SK-N-SH treated with all-trans-retinoic acid at 6 μM for 48 hours (cell line): ENCODE measurements around the gene SIGLEC9.

Experiments
- ATAC-seq: fragments of 200-7000 bp; cut with Tn5 transposase; 3 replicates; pipeline ENCODE4 v1.9.1; 2020; ENCODE audit warnings: mild to moderate bottlenecking, moderate library complexity
- ARNTL ChIP-seq: fragments of 450-650 bp; formaldehyde crosslinking; IDR thresholded peaks from 2 replicates; pipeline ENCODE4 v1.5.0; 2020; ENCODE audit warnings: low read depth, mild to moderate bottlenecking, moderate library complexity, borderline replicate concordance
- BACH2 ChIP-seq: fragments of 250-450 bp; sonication (Bioruptor Pico); IDR thresholded peaks from 2 replicates; pipeline ENCODE4 v1.9.0; 2021; ENCODE audit warnings: mild to moderate bottlenecking, borderline replicate concordance
- CREB5 ChIP-seq: fragments of 250-450 bp; sonication (Bioruptor Pico); IDR thresholded peaks from 2 replicates; pipeline ENCODE4 v1.5.1; 2020; ENCODE audit warnings: low read depth, mild to moderate bottlenecking, moderate library complexity
- CSDC2 ChIP-seq: fragments of 250-450 bp; sonication (Bioruptor Pico); IDR thresholded peaks from 2 replicates; pipeline ENCODE4 v1.5.0; 2020; ENCODE audit warnings: mild to moderate bottlenecking, moderate library complexity
- CSRNP3 ChIP-seq: fragments of 250-450 bp; sonication (Bioruptor Pico); IDR thresholded peaks from 2 replicates; pipeline ENCODE4 v1.5.1; 2021; ENCODE audit warnings: mild to moderate bottlenecking, moderate library complexity
- ESRRG ChIP-seq: fragments of 250-450 bp; sonication (Bioruptor Pico); IDR thresholded peaks from 2 replicates; pipeline ENCODE4 v1.6.1; 2021; ENCODE audit warnings: mild to moderate bottlenecking
- GLIS3 ChIP-seq: fragments of 250-450 bp; sonication (Bioruptor Pico); IDR thresholded peaks from 2 replicates; pipeline ENCODE4 v1.5.0; 2020; ENCODE audit warnings: mild to moderate bottlenecking, moderate library complexity
- ISL1 ChIP-seq: fragments of 250-450 bp; sonication (Bioruptor Pico); IDR thresholded peaks from 2 replicates; pipeline ENCODE4 v2.1.2; 2022; ENCODE audit warnings: mild to moderate bottlenecking, moderate library complexity
- OSR1 ChIP-seq: fragments of 250-450 bp; sonication (Bioruptor Pico); IDR thresholded peaks from 2 replicates; pipeline ENCODE4 v1.8.0; 2022; ENCODE audit warnings: moderate library complexity, mild to moderate bottlenecking, inconsistent platforms
- POU6F1 ChIP-seq: fragments of 250-450 bp; sonication (Bioruptor Pico); IDR thresholded peaks from 2 replicates; pipeline ENCODE4 v1.8.0; 2021; ENCODE audit warnings: low read depth, mild to moderate bottlenecking, moderate library complexity, borderline replicate concordance
- PPARA ChIP-seq: fragments of 250-450 bp; sonication (Bioruptor Pico); IDR thresholded peaks from 2 replicates; pipeline ENCODE4 v1.5.0; 2020; ENCODE audit warnings: mild to moderate bottlenecking, borderline replicate concordance
- RARB ChIP-seq: fragments of 250-450 bp; sonication (Bioruptor Pico); IDR thresholded peaks from 2 replicates; pipeline ENCODE4 v1.8.0; 2021; ENCODE audit warnings: mild to moderate bottlenecking, moderate library complexity
- SNAI2 ChIP-seq: fragments of 250-450 bp; sonication (Bioruptor Pico); IDR thresholded peaks from 2 replicates; pipeline ENCODE4 v1.5.0; 2020; ENCODE audit warnings: mild to moderate bottlenecking, moderate library complexity
- TCF4 ChIP-seq: fragments of 250-450 bp; sonication (Bioruptor Pico); IDR thresholded peaks from 2 replicates; pipeline ENCODE4 v1.8.0; 2021; ENCODE audit warnings: mild to moderate bottlenecking, moderate library complexity, borderline replicate concordance
- TOX ChIP-seq: fragments of 250-450 bp; sonication (Bioruptor Pico); IDR thresholded peaks from 2 replicates; pipeline ENCODE4 v1.8.0; 2021; ENCODE audit warnings: mild to moderate bottlenecking, moderate library complexity, borderline replicate concordance
- TSHZ2 ChIP-seq: fragments of 250-450 bp; sonication (Bioruptor Pico); IDR thresholded peaks from 2 replicates; pipeline ENCODE4 v1.5.0; 2020; ENCODE audit warnings: mild to moderate bottlenecking, moderate library complexity
- ZC3H10 ChIP-seq: fragments of 250-450 bp; sonication (Bioruptor Pico); IDR thresholded peaks from 2 replicates; pipeline ENCODE4 v1.5.1; 2021; ENCODE audit warnings: mild to moderate bottlenecking, moderate library complexity
- ZFP30 ChIP-seq: fragments of 450-650 bp; formaldehyde crosslinking; IDR thresholded peaks from 2 replicates; pipeline ENCODE4 v1.5.0; 2022; ENCODE audit warnings: mild to moderate bottlenecking, moderate library complexity
- ZNF565 ChIP-seq: fragments of 450-650 bp; formaldehyde crosslinking; conservative IDR thresholded peaks from 2 replicates; pipeline ENCODE4 v1.5.0; 2020; ENCODE audit warnings: low read depth, mild to moderate bottlenecking, moderate library complexity
- ZNF70 ChIP-seq: fragments of 450-650 bp; formaldehyde crosslinking; IDR thresholded peaks from 2 replicates; pipeline ENCODE4 v1.5.0; 2020; ENCODE audit warnings: mild to moderate bottlenecking, moderate library complexity
- ZNF8 ChIP-seq: fragments of 450-650 bp; formaldehyde crosslinking; IDR thresholded peaks from 2 replicates; pipeline ENCODE4 v1.5.0; 2020; ENCODE audit warnings: mild to moderate bottlenecking, moderate library complexity

The SIGLEC9 gene

GRCh38 chr19:51138549-51138979, 13.9 kb downstream of the SIGLEC9 start:
- TF ChIP-seq SNAI2 (CRISPR knock-in tag) (no peak), ZC3H10 (no peak), ISL1 (CRISPR knock-in tag) (no peak), ZNF565 (CRISPR knock-in tag) (no peak), CSRNP3 (CRISPR knock-in tag) (no peak), TSHZ2 (CRISPR knock-in tag) (no peak), TOX (CRISPR knock-in tag) (no peak), ARNTL (no peak), CSDC2 (no peak), TCF4 (no peak)
- ATAC-seq: no peak

- TF ChIP-seq TCF4: no peak
- no peak for TF ChIP-seq TOX (CRISPR knock-in tag)
- TF ChIP-seq ZNF565 (CRISPR knock-in tag): no peak
- no peak for TF ChIP-seq ZC3H10
- TF ChIP-seq GLIS3 (CRISPR knock-in tag): no peak
- no peak for TF ChIP-seq CSDC2
- TF ChIP-seq PPARA (CRISPR knock-in tag): no peak
- no peak for TF ChIP-seq ZNF70 (CRISPR knock-in tag)
- TF ChIP-seq BACH2: no peak
- no peak for TF ChIP-seq ZFP30 (CRISPR knock-in tag)
- no peak for TF ChIP-seq TSHZ2 (CRISPR knock-in tag)
- ATAC-seq: no peak
Observed at GRCh38 chr19:51139299-51140014, 14.8 kb downstream of the SIGLEC9 start.

- no peak for TF ChIP-seq PPARA (CRISPR knock-in tag)
- TF ChIP-seq ZC3H10: no peak
- TF ChIP-seq ZNF70 (CRISPR knock-in tag): no peak
- TF ChIP-seq TSHZ2 (CRISPR knock-in tag): no peak
- no peak for TF ChIP-seq ZNF565 (CRISPR knock-in tag)
- TF ChIP-seq ZFP30 (CRISPR knock-in tag): no peak
- TF ChIP-seq POU6F1 (CRISPR knock-in tag): no peak
- TF ChIP-seq ARNTL: no peak
- TF ChIP-seq CREB5: no peak
- no peak for TF ChIP-seq ESRRG (CRISPR knock-in tag)
- TF ChIP-seq ZNF8: no peak
- no peak for TF ChIP-seq BACH2
- no peak for TF ChIP-seq GLIS3 (CRISPR knock-in tag)
- TF ChIP-seq TOX (CRISPR knock-in tag): no peak
- no peak for TF ChIP-seq TCF4
- TF ChIP-seq OSR1: no peak
- TF ChIP-seq ISL1 (CRISPR knock-in tag): no peak
- no peak for TF ChIP-seq RARB
- ATAC-seq: no peak
Observed at GRCh38 chr19:51140441-51140840, 15.7 kb downstream of the SIGLEC9 start.
